ENCODE results near the gene SPI1.

SPI1 gene

DNA sequence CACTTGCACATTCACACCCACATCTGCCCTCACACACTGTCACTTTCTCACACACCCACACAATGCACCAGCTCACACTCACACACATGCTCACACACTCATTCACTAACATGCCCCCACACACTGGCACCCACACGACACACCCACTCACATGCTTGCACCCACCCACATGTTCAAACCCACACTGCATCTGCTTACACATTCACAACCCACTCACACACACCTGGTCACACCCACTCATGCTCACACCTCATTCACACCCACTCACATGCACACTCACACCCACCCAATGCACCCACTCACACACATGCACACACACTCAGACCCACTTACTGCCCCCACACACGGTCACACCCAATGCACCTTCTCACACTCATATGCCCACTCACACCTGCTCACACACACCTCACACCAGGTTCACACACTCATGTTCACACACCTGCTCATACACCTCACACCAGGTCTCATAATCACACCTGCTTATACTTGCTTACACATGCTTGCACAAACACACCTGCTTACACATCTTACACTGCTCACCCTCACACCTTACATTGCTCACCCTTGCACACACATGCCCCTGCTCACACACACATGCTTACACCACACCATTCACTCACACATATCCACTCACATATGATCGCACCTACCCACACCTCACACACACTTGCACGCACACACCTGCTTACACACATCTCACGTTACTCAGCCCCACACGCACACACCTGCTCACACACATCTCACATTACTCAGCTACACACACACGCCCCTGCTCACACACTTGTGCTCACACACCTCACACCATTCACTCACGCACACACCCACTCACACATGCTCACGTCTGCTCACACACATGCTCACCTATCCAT, 22.0 kb downstream of the SPI1 start:
- DNase-seq, result no peak

DNA sequence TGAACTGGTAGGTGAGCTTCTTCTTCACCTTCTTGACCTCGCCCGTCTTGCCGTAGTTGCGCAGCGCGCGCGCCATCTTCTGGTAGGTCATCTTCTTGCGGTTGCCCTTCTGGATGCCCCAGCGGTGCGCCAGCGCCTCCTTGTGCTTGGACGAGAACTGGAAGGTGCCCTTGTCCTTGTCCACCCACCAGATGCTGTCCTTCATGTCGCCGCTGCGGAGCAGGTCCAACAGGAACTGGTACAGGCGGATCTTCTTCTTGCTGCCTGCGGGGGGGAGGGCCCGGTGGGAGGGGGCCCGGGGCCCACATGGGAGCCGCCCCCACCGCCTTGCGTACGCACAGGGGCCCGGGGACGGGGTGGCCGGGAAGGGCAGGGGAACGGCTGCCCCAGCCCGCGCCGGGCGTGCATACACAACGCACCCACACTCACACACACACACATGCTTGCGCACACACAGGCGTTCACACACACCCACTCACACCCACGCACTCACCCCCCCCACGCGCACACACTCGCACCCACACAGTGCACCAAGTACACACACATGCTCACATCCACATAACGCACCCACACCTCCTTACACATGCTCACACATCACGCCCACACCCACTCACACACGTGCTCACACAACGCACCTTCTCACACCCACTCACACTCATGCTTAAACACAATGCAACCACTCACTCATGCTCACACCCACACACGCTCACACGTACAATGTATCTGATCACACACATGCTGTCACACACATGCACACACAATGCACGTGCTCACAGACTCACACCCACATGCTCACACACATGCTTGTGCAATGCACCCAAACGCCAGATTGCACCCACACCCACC, 22.8 kb downstream of the SPI1 start:
- DNase-seq, result peak; percentile 87

DNA sequence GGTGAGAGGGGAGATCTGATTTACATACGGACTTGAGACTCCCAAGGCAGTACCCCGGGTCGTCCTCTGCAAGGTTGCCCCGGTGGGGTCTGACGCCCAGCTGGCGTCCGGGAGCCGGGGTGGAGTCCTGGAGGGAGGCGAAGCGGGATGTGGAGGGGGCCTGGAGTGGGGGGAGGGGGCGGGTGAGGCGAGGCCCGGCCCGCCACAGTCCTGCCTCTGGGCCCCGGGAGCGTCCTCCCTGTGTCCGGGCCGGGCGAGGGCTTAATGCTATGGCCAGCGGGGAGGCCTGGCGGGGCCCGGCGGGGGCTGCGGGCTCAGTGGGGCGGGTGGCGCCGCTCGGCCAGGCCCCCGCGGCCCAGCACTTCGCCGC, 23.4 kb downstream of the SPI1 start:
- no peak for DNase-seq

DNA sequence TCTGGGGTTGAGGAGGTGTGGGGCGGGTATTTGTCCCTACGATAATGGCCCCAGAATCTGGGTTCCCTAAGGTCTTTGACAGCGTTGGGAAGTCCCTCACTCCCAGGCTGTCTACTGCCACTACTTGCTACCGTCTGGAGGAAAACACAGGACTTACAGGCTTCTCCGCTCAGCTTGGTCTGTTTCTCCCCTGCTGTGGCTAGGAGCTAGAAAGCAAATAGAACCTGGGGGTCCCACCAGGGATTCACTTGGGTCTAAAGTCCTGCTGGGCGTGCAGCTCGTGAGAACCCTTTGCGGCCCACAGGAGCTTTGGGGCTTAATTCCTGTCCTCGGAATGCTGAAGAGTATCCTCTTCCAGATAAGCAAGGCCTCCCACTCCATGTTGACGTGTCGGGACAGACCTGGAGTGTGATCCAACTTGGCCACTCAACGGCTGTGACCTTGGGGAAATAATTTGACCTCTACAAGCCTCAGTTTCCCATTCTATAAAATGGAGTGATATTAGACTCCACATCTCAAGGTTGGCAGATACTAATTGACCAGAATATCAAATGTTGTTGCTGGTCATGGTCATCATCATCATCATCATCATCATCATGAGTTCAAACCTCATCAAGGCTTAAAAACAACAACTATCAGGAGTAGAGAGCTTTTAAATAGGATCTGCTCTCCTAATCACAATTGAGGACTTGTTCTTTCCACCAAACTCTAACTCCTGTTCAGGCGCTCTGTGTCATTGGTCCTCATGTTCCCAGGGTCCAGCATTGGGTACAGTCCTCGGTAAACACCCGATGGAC, 24.2 kb downstream of the SPI1 start:
- no peak for DNase-seq

DNA sequence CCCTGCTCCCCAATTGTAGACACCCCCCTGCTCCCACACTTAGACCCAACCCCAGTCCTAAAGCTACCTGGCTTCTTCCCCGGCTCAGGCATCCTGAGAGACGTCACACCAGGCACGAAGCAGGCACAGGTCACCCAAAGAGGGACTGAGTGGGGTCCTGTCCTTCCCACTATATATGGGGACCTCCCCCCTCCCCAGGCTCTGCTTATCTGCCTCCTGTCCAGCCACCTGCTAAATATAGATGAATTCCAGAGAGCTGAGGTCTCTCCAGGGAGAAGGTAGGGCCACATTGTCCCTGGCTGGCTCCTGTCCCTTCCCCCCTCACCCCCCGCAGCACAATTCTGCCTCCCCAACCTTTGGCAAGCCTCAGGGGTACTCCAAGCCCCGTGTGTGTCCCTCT, 25.8 kb downstream of the SPI1 start, which contains the start of gene MYBPC3:
Gene MYBPC3, minus strand, starts transcription at position 147 of the 400 bp plus-strand sequence. Its CDS starts 55 bp downstream, at position 92.
- no peak for DNase-seq

DNA sequence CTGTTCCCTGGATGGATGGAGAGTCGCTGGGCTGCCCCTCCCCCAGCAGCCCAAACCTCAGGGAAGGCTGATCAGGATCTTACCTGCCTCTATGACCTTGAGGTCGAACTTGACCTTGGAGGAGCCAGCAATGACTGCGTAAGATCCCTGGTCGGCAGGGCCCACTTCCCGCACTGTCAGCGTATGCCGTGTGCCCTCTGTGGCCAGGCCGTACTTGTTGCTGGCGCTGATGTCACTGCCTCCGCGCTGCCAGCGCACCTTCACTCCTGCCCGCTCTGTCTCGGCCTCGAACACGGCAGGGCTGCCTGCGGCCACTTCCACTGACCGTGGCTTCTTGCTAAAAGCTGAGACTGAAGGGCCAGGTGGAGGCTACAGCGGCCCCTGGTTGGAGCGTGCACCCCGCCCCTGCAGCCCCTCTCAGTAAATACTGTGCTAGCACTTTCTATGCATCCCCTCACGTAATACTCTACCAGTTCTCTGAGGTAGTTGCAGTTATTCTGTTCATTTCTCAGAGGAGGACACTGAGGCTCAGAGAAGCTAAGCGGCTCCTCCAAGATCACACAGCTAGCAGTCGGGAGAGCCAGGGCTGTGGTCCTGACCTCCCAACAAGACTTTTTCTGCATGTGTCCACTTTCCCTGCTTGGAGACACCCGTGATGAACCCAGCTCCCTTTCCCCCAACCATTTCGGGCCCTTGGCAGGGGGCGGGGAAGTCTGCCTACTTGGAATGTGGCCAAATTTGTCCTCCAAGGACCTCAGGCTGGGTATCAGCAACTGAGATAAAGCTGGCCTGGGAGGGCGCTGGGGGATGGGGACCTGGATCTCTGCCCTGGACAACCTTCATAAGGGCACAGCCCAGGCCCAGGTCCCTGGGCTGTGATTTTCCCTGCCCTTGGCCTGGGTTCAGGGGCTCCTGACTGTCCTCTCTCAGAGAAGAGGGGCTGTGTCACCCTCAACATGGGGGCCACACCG, 26.9 kb downstream of the SPI1 start:
- no peak for DNase-seq

DNA sequence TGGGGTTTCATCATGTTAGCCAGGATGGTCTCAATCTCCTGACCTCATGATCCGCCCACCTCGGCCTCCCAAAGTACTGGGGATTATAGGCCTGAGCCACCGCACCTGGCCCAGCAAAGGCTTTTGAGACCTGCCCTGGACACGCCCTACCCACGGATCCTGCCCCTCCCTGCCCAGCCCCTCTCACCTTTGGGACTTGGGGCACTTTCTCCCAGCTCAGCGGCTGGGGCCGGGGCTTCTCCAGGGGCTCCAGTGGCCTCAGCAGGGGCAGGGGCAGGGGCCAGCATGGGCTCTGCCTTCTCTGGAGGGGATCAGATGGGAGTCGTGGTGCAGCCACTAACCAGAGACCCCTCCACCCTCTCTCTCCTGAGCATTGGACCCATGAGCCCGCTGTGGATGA, 28.0 kb downstream of the SPI1 start:
- DNase-seq, result no peak

DNA sequence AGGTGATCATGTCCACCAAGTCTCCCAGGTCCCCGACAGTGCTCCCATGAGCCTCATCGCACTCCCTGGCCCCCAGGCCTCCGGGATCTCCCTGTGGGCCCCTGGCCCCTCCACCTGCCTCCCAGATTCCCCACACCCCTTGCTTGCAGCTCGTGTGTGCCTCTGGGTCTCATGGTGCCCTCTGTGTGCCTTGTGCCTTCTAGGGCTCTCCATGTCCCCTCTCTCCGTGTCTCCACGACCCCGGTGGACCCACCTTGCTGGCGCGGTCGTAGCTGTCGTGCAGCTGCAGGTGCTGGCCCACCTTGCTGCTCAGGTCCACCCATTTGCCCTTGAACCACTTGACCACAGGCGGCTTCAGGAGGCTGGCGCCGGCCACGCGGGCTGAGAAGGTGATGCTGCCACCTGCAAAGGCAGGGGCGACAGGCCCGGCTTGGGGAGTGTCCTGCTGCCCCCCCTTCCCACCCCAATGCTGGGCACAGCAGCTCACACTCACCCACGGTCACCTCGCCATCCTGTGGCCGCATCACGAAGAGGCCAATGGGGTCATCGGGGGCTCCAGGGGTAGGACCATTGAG, 28.7 kb downstream of the SPI1 start:
- no peak for DNase-seq

DNA sequence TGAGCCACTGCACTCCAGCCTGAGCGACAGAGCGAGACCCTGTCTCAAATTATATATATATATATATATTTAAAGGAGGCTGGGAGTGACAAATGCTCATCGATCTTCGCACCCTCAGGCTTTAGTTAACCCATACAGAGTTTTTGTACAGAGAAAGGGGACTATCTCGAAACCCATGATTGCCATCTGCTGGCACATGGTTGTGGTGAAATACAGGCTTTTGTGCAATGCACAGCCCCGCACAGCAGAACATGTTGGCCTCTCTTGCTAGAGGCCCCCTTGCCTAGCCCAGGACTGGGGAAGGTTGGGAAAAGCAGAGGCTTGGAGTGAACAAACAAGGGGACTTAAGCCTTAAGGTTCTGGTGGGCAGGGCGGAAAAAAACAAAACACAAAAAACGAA, 29.5 kb downstream of the SPI1 start:
- peak; percentile 15 for DNase-seq

DNA sequence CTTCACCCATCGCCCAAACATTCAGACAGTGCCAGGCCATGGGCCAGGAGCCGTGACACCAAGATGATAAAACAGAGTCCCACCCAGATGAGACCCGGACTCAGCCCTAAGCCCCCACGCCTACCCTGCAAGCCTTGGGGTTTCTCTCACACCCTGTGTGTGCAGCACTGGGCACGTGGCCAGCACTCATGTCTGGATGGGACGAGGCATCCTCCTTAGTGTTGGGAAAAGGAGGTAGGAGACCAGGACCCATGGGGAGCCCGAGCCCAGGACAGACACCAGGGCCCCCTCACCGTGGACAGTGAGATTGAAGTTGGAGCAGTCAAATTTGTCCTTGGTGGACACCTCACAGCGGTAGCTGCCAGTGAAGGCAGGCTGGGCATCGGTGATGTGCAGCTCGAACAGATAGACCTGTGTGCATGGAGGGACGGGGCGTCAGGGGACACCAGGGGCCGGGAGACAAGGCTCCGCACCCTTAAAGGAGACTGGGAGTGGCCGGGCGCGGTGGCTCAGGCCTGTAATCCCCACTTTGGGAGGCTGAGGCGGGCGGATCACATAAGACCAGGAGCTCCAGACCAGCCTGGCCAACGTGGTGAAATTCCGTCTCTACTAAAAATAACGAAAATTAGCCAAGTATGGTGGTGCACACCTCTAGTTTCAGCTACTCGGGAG, 30.1 kb downstream of the SPI1 start:
- no peak for DNase-seq

DNA sequence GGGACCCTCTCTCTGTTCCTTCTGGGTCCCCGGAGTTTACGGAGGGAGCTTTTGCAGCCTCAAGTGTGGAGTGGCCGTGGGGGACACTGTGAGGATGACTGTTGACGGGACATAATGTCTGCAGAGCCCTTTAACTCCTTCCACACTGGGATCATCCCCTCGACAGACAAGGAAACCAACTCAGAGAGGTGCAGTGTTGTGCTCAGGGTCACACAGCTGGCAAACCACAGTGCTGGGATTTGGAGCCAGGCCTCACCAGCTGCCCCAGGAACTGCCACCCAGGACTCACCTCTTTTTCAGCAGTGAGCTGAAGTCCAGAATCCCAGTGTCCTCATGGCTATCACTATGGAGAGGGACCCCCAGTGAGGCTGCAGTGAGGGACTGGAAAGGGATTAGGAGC, 31.2 kb downstream of the SPI1 start:
- no peak for DNase-seq

DNA sequence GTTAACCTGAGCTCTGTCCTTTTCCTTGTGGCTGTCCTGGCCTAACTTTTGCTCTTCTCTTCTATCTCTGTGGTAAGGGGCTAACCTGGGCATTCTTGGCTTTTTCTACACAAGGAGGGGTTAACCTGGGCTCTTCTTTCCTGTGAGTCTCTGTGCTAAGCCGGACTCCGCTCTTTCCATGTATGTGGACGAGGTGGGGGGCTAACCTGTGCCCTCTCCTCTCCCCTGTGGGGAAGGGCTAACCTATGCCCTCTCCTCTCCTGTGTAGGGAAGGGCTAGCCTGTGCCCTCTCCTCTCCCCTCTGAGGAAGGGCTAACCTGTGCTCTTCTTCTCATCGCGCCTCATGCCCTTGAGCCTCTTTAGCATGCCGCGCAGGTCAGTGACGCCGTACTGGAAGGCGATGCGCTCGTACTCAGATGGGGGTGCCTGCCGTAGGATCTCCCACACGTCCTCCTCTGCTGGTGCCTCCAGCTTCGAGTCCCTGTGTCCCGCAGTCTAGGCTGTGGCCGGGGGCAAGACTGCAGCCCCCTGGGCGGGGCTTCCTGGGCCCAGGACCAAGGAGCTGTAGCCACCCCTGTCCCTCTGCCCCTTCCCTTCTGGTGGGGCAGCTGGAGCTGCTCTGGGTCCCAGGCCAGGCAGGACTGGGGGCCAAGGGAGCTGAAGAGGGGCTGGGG, 32.3 kb downstream of the SPI1 start:
- no peak for DNase-seq

DNA sequence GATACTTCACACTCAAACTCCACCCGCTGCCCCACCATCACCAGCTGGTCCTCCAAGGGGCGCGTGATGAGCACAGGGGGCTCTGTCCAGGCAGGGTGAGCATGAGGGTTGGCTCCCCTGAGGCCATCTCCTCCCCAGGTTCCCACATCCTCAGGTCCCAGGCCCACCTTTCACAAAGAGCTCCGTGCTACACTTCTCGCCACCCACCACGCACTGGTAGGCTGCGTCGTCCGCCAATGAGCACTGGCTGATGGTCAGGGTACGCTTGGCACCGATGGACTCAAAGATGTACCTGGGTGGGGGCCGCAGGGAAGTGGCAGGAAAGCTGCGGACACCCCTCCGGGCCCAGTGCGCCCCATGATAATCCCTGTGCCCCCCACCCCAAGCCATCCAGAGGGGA, 35.5 kb downstream of the SPI1 start:
- no peak for DNase-seq

DNA sequence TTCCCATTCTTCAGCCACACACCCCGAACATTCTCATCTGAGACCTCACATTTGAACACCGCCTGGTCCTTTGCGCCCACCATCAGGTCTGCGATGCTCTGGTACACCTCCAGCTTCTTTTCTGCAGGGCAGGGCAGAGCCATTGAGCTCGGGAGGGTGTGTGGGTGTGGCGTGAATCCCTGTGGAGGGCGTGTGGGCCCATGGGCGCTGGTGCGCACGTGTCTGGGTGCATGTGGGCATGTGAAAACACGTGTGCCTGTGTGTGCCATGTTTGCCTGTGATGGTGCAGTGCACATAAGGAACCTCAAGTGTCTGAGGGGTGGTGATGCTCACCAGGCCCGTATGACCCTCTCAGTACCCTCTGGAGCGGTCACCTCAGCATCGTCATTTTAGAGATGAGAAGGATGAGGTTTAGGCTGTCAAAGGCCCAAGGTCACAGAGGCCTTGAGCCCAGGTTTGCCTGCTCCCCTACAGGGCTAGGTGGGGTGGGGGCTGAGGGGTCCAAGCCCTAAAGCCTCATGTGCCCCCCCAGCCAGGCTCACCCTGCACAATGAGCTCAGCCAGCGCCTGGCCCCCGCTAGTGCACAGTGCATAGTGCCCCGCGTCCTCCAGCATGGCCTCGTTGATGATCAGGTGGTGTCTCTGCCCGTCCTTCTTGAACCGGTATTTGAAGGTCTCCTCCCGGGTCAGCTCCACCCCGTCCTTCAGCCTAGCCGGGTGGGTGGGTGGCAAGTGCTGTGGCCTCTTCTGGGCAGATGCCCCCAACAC, 36.1 kb downstream of the SPI1 start:
- no peak for DNase-seq

DNA sequence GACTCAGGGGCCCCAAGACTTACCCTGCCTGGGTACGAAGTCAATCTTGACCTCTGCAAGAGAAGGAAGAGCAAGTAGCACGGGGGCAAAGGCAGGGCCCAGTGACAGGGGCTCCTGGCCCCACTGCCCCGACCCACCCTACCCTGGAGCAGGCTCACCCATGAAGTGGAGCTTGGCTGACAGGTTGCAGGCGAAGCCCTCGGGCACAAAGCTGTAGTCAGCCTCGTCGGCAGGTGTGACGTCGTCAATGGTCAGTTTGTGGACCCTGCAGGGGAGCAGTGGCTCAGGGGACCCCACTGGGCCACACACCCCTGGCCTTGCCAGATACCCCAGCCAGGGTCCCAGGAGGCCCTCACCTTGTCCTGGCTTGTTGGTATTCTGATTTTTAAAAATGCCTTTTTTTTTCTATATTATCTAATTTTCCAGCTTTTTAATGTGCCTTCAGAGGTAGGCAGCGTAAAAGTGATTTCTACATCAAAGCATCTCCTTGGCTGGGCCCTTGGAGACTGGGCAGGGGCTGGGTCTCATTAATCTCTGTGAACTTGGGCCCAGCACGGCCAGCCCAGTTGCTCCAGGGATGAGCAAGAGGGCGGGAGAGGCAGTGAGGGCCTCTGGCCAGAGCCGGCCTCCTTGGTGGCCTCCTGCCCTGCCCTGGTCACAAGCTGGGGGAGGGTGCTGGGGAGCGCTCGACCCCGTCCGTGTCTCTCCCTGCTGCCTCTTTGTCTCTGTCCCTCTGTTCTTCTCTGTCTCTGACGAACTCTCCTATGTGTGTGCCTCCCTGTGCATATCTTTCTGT, 37.2 kb downstream of the SPI1 start:
- DNase-seq, result no peak

DNA sequence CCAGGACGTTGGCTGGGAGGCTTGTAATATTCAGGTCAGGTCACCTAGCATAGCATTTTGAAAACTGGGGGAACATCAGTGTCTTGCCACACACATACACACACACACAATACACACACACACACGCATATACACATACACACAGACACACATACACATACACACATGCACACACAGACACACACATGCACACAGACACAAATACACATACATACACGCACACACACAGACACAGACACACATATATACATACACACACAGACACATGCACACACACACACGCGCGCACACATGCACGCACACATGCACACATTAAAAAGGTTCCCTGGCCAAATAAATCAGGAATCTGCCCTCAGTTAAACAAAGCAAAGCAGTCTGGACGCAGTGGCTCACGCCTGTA, 38.3 kb downstream of the SPI1 start:
- DNase-seq, result no peak

DNA sequence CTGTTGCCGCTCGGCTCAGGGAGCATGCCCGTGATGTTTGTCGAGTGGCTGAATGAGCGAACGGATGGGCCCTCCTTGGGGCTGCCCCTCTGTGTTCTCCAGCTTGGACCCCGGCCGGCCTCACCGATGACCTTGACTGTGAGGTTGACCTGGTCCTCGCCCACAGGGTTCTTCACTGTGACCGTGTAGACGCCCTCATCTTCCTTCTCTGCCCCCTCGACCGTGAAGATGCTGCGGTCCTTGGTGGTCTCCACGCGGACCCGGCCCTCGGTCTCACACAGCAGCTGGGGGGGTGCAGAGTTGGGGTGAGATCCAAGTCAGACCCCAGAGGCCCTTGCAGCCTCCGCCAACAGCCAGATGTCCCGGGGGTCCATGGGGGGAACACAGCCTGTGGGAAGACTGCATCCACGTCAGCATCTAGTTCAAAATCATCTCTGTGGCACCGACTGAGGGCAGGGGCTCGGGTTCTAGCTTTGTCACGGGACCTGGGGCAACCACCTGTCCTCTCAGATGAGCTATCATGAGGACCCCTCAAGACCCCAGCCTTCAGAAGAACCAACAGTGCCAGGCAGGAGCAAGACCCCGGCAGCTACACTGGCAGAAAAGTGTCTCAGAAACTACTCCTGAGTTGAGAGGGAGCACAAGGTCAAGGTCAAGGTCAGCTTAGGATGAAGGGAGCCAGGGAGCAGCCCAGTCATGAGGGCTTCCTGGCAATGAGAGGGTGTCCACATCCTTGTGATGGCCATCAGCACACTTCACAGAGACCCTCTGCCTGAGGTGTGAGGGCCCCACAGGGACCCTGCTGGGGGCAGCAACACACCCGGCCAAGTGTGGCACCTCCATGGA, 39.7 kb downstream of the SPI1 start:
- no peak for DNase-seq
